ENCODE measurements around the gene TRIAP1. TPM values are rescaled to one million over a fixed set of nuclear protein-coding genes. Genes with fewer than 3 reads are reported as not detected.

The TRIAP1 gene
- total and polyA plus RNA-seq, 4 experiments from 2014 or later = 17.3 to 65.0 (median 34.5) TPM

DNA sequence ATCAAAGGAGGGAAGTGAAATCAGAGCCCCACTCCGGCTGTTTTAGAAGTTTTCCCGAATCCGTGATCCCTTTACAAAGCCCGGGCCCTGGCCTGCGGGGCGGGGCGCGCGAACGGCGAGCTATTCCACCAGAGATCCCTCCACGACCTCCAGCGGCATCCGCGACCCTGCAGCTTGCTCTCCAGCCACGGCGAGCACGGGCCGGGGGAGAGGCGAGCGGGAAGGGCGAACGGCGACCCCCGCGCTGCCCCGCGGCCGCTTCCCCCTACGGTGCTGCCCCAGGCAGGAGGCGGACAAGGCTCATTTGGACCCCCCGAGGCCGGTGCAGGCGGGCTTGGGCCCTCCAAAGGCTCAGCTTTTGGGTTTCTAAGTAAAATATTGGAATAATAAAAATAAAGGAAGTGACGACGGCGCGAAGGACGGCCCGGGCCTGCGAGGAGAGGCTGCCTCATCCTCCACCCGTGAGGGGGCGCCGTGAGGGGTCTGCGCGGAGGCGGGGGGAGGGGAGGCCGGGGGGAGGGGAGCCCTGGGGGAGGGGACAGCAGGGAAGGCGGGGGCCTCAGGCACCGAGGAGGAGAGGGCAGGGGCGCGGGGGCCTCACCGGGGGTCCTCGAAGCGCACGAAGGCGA is 22.8 kb upstream of the TRIAP1 start:
- no peaks in the 10 kb centered on the region for H3K27me3 ChIP-seq (ENCODE audit: insufficient read depth, low read length)
- peak in 3 of 5 donors; percentile 16 to 21 (median 19) for DNase-seq
- intact Hi-C loops (cut with micrococcal nuclease) = loop anchor here (1.0 to 2.0 kb wide), 6 partner anchors 22 to 218 kb away; partner anchors contain the start of genes COX6A1, DYNLL1, GATC and MLEC
- peak overlapping the region; percentile 89 to 95 (median 92) for H3K27ac Mint-ChIP-seq
- H3K27me3 Mint-ChIP-seq = no peaks in the 10 kb centered on the region
- POLR2A ChIA-PET (ENCODE audit: partially characterized antibody) = interaction anchor here (0.8 to 4.1 kb wide), 18 partner anchors 10 to 268 kb away, joined by 3 to 42 read pairs (median 8); partner anchors contain the start of genes COQ5, COX6A1, DYNLL1 and POP5
- peak overlapping the region; percentile 75 to 84 for H3K4me3 ChIP-seq (ENCODE audit: low read length in 2 of 2)
- peak overlapping the region; percentile 79 for H3K27ac ChIP-seq (ENCODE audit: low read depth, low read length)
- H3K4me1 Mint-ChIP-seq = peaks cover 10 to 62% (median 36%) of the 10 kb centered on the region in 4 donors
- peak overlapping the region; percentile 87 to 94 (median 91) for H3K4me3 Mint-ChIP-seq
- peaks cover 40% of the 10 kb centered on the region for H3K4me1 ChIP-seq (ENCODE audit: insufficient read depth, low read length)
- CTCF ChIA-PET (ENCODE audit: partially characterized antibody) = interaction anchor here (0.5 to 15.8 kb wide), 18 partner anchors 11 to 274 kb away, joined by 3 to 187 read pairs (median 4); partner anchors contain the start of genes COX6A1, DYNLL1, GATC and SIRT4
- peaks cover 20 to 40% of the 10 kb centered on the region in 2 donors for H3K36me3 Mint-ChIP-seq
- H3K9me3 Mint-ChIP-seq = no peaks in the 10 kb centered on the region
- H3K9me3 ChIP-seq (ENCODE audit: control insufficient read depth in 1 of 2, low read length in 2 of 2) = no peaks in the 10 kb centered on the region
- peaks cover 18% of the 10 kb centered on the region for H3K36me3 ChIP-seq (ENCODE audit: insufficient read depth, low read length)

DNA sequence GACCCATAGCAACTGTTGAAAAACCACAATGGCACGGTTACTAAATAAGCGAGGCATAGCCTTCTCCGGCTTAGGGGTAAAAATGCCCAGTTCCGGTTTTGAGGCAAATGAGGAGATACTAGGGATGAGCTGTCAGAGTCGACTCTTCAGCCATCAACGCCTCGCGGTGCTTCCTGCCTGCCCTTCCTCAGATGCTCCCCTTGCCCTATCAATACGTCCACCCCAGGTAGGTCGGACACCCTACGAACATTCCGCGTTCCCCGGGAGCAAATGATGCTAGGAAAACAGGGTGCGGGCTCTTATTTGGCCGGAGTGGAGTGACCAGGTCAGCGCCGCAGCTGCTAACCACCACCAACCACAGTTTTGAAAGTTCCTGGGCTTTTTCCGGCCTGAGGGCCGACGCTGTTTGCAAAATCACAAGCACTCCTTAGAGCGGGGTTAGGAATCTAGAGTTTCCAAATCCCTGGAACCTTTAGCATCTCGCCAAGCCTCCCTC is 22.2 kb upstream of the TRIAP1 start:
- Mint-ChIP-seq H3K36me3 (peaks cover 25 to 45% of the 10 kb centered on the region in 2 donors), H3K27ac (peak overlapping the region; percentile 89 to 95 (median 92)), H3K4me3 (peak overlapping the region; percentile 87 to 94 (median 89)), H3K9me3 (no peaks in the 10 kb centered on the region), H3K27me3 (no peaks in the 10 kb centered on the region), H3K4me1 (peaks cover 10 to 62% (median 36%) of the 10 kb centered on the region in 4 donors)
- intact Hi-C loops (cut with micrococcal nuclease) = loop anchor here (2.0 kb wide), 3 partner anchors 22 to 218 kb away; partner anchors contain the start of genes GATC, MLEC, RNF10 and TRIAP1
- POLR2A ChIA-PET (ENCODE audit: partially characterized antibody) = interaction anchor here (0.6 to 4.1 kb wide), 16 partner anchors 9 to 1203 kb away, joined by 3 to 42 read pairs (median 10); partner anchors contain the start of genes COQ5, COX6A1, DYNLL1 and POP5
- Histone ChIP-seq H3K4me3 (ENCODE audit: low read length in 2 of 2) (peak overlapping the region; percentile 75 to 84), H3K36me3 (ENCODE audit: insufficient read depth, low read length) (peaks cover 24% of the 10 kb centered on the region), H3K4me1 (ENCODE audit: insufficient read depth, low read length) (peaks cover 40% of the 10 kb centered on the region), H3K27ac (ENCODE audit: low read depth, low read length) (peak overlapping the region; percentile 79), H3K9me3 (ENCODE audit: control insufficient read depth in 1 of 2, low read length in 2 of 2) (no peaks in the 10 kb centered on the region), H3K27me3 (ENCODE audit: insufficient read depth, low read length) (no peaks in the 10 kb centered on the region)
- DNase-seq = peak in 2 of 5 donors; percentile 19 to 46
- CTCF ChIA-PET (ENCODE audit: partially characterized antibody) = interaction anchor here (0.6 to 15.8 kb wide), 13 partner anchors 11 to 460 kb away, joined by 3 to 187 read pairs (median 5); partner anchors contain the start of genes COX6A1, DYNLL1, GATC and SIRT4

DNA sequence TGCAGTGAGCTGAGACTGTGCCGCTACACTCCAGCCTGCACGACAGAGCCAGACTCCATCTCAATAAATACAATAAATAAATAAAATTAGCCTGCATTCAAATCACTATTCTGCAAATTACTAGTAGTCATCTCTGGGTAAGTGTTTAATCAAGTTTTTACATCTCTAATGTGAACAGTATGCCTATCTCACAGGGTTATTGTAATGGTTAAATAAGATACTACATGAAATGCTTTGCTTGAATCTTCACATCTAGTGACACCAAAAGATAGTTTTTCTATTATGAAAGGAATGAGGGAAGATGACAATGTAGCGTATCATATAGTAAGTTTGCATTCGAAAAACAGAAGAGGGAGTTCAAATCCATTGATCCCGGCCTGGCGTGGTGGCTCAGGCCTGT is 21.3 kb upstream of the TRIAP1 start:
- Mint-ChIP-seq H3K27me3 (no peaks in the 10 kb centered on the region), H3K4me3 (peak overlapping the region; percentile 30 to 93 (median 88)), H3K9me3 (no peaks in the 10 kb centered on the region), H3K27ac (peak overlapping the region in 6 of 7 donors; percentile 4 to 93 (median 58)), H3K4me1 (peaks cover 10 to 56% (median 36%) of the 10 kb centered on the region in 4 donors), H3K36me3 (peaks cover 31 to 53% of the 10 kb centered on the region in 2 donors)
- no peaks in the 10 kb centered on the region for H3K27me3 ChIP-seq (ENCODE audit: insufficient read depth, low read length)
- no peak overlapping the region for H3K27ac ChIP-seq (ENCODE audit: low read depth, low read length)
- H3K4me1 ChIP-seq (ENCODE audit: insufficient read depth, low read length) = peaks cover 40% of the 10 kb centered on the region
- no peak for DNase-seq
- peaks cover 32% of the 10 kb centered on the region for H3K36me3 ChIP-seq (ENCODE audit: insufficient read depth, low read length)
- POLR2A ChIA-PET (ENCODE audit: partially characterized antibody) = interaction anchor here (0.7 to 4.1 kb wide), 7 partner anchors 15 to 1799 kb away, joined by 4 to 42 read pairs (median 13); partner anchors contain the start of genes COX6A1, DYNLL1, GATC and POP5
- H3K9me3 ChIP-seq (ENCODE audit: control insufficient read depth in 1 of 2, low read length in 2 of 2) = no peaks in the 10 kb centered on the region
- CTCF ChIA-PET (ENCODE audit: partially characterized antibody) = interaction anchor here (1.6 to 15.8 kb wide), 8 partner anchors 16 to 112 kb away, joined by 4 to 187 read pairs (median 9); partner anchors contain the start of genes COX6A1, DYNLL1, GATC and TRIAP1
- H3K4me3 ChIP-seq (ENCODE audit: low read length in 2 of 2) = no peak overlapping the region
- intact Hi-C loops (cut with micrococcal nuclease) = no loop called here

DNA sequence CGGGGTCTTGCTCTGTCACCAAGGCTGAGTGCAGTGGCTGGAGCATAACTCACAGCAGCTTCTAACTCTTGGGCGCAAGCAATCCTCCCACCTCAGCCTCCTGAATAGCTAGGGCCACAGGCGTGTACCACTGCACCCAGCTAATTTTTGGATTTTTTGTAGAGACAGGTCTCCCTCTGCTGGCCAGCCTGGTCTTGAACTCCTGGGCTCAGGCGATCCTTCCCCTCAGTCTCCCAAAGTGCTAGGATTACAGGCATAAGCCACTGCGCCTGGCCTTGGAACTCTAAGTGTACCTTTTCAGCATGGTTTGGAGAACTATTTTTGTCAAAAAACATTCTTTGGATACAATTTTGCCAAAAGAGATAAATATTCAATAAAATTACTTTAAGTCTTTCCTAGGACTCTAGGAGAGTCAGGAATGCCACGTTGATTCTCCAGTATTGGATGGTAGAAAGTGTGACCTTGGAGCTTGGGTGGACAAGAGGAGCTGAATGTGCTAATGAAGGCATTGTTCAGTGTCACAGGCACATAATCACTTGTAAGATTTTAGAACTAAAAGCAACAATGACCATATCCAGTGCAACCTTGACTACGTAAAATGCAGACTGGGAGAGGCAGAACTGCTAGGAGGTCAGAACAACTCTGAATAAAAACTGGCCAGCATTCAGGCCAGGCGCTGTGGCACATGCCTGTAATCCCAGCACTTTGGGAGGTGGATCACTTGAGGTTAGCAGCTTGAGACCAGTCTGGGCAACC is 20.6 kb upstream of the TRIAP1 start:
- H3K36me3 Mint-ChIP-seq = peaks cover 38 to 60% of the 10 kb centered on the region in 2 donors
- H3K27ac Mint-ChIP-seq = peak overlapping the region; percentile 13 to 89 (median 53)
- POLR2A ChIA-PET (ENCODE audit: partially characterized antibody) = interaction anchor here (0.6 to 2.1 kb wide), 4 partner anchors 10 to 22 kb away, joined by 3 to 6 read pairs (median 4); partner anchors contain the start of genes GATC and TRIAP1
- intact Hi-C loops (cut with micrococcal nuclease) = loop anchor here (1.0 kb wide), 2 partner anchors 27 to 110 kb away; no protein-coding TSS in a partner anchor
- H3K27me3 ChIP-seq (ENCODE audit: insufficient read depth, low read length) = no peaks in the 10 kb centered on the region
- no peaks in the 10 kb centered on the region for H3K9me3 ChIP-seq (ENCODE audit: control insufficient read depth in 1 of 2, low read length in 2 of 2)
- no peak overlapping the region for H3K27ac ChIP-seq (ENCODE audit: low read depth, low read length)
- peaks cover 10 to 52% (median 35%) of the 10 kb centered on the region in 4 donors for H3K4me1 Mint-ChIP-seq
- CTCF ChIA-PET (ENCODE audit: partially characterized antibody) = interaction anchor here (0.7 to 15.8 kb wide), 10 partner anchors 15 to 861 kb away, joined by 3 to 187 read pairs (median 4); partner anchors contain the start of genes COX6A1, GATC, PLA2G1B and POP5
- no peaks in the 10 kb centered on the region for H3K9me3 Mint-ChIP-seq
- H3K4me3 Mint-ChIP-seq = peak overlapping the region in 7 of 8 donors; percentile 17 to 64 (median 29)
- peaks cover 39% of the 10 kb centered on the region for H3K36me3 ChIP-seq (ENCODE audit: insufficient read depth, low read length)
- peak; percentile 44 to 55 (median 49) for DNase-seq
- H3K4me1 ChIP-seq (ENCODE audit: insufficient read depth, low read length) = peaks cover 40% of the 10 kb centered on the region
- H3K27me3 Mint-ChIP-seq = no peaks in the 10 kb centered on the region
- no peak overlapping the region for H3K4me3 ChIP-seq (ENCODE audit: low read length in 2 of 2)

DNA sequence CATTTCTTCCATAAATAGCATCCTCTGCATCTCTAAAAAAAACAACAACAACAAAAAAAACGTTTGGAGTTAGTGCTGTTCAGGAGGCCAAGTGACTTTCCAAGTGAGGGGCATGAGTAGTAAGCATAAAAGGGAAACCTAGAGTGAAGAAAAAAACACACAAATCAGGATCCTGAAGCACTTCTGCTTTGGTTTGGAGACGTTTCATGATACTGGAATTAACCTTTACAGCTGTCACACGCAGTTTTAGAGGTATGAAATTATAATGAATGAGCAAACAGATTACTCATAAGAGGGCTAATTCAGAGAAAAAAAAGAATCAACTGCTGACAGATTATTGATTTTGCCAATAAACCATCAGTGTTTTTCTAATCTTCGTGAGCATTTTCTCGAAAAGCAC is 19.6 kb upstream of the TRIAP1 start:
- Mint-ChIP-seq H3K27ac (peak overlapping the region in 3 of 7 donors; percentile 17 to 89 (median 37)), H3K27me3 (no peaks in the 10 kb centered on the region), H3K4me3 (no peak overlapping the region), H3K36me3 (peaks cover 42 to 67% of the 10 kb centered on the region in 2 donors), H3K4me1 (peaks cover 10 to 48% (median 33%) of the 10 kb centered on the region in 4 donors), H3K9me3 (no peaks in the 10 kb centered on the region)
- peaks cover 39% of the 10 kb centered on the region for H3K36me3 ChIP-seq (ENCODE audit: insufficient read depth, low read length)
- ChIA-PET POLR2A (ENCODE audit: partially characterized antibody) (interaction anchor here (0.6 to 2.1 kb wide), 3 partner anchors 16 to 21 kb away, joined by 3 to 4 read pairs (median 4); partner anchors contain the start of genes GATC and TRIAP1), CTCF (ENCODE audit: partially characterized antibody) (interaction anchor here (0.7 to 15.8 kb wide), 10 partner anchors 14 to 862 kb away, joined by 3 to 187 read pairs (median 6); partner anchors contain the start of genes COX6A1, GATC, PLA2G1B and TRIAP1)
- H3K4me1 ChIP-seq (ENCODE audit: insufficient read depth, low read length) = peaks cover 39% of the 10 kb centered on the region
- intact Hi-C loops (cut with micrococcal nuclease) = loop anchor here (1.0 kb wide), 2 partner anchors 26 to 109 kb away; no protein-coding TSS in a partner anchor
- no peak overlapping the region for H3K4me3 ChIP-seq (ENCODE audit: low read length in 2 of 2)
- no peak for DNase-seq
- no peak overlapping the region for H3K27ac ChIP-seq (ENCODE audit: low read depth, low read length)
- H3K9me3 ChIP-seq (ENCODE audit: control insufficient read depth in 1 of 2, low read length in 2 of 2) = no peaks in the 10 kb centered on the region
- no peaks in the 10 kb centered on the region for H3K27me3 ChIP-seq (ENCODE audit: insufficient read depth, low read length)

DNA sequence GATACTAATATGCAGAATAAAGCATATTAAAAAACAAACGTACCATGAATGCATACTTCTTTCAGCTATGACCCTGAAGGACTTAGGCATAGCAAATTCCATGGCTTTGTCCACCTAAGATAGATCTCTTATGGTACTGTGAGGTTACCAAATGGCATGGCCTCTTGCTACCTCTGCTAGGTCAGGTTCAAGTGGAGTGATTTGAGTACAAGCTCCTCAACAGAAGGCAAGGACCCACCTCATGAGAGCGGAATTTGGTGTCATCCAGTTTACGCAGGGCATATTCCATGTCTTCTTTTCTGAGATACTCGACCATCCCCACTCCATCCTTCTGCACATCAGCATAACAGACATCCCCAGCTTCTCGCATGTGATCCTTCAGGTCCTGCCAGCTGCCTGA is 17.5 kb upstream of the TRIAP1 start:
- H3K36me3 ChIP-seq (ENCODE audit: insufficient read depth, low read length) = peaks cover 48% of the 10 kb centered on the region
- intact Hi-C loops (cut with micrococcal nuclease) = no loop called here
- Mint-ChIP-seq H3K36me3 (peaks cover 51 to 83% of the 10 kb centered on the region in 2 donors), H3K4me1 (peaks cover 7 to 38% (median 27%) of the 10 kb centered on the region in 4 donors), H3K27ac (peak overlapping the region in 3 of 7 donors; percentile 1 to 71 (median 27)), H3K27me3 (no peaks in the 10 kb centered on the region), H3K9me3 (no peaks in the 10 kb centered on the region), H3K4me3 (no peak overlapping the region)
- ChIA-PET POLR2A (ENCODE audit: partially characterized antibody) (interaction anchor here (2.0 to 2.2 kb wide), 2 partner anchors 33 to 172 kb away, joined by 4 to 8 read pairs; partner anchors contain the start of genes DYNLL1 and RNU4-2), CTCF (ENCODE audit: partially characterized antibody) (interaction anchor here (1.0 to 15.8 kb wide), 7 partner anchors 12 to 186 kb away, joined by 4 to 187 read pairs (median 5); partner anchors contain the start of genes DYNLL1, GATC and TRIAP1)
- no peak for DNase-seq
- H3K27me3 ChIP-seq (ENCODE audit: insufficient read depth, low read length) = no peaks in the 10 kb centered on the region
- peaks cover 29% of the 10 kb centered on the region for H3K4me1 ChIP-seq (ENCODE audit: insufficient read depth, low read length)
- no peaks in the 10 kb centered on the region for H3K9me3 ChIP-seq (ENCODE audit: control insufficient read depth in 1 of 2, low read length in 2 of 2)
- H3K4me3 ChIP-seq (ENCODE audit: low read length in 2 of 2) = no peak overlapping the region
- H3K27ac ChIP-seq (ENCODE audit: low read depth, low read length) = no peak overlapping the region
